Retinal pigment epithelial cell (primary cell): ENCODE data around the gene KCNJ11.

ENCODE experiments used
- DNase-seq: peaks from one replicate; pipeline ENCODE4 v3.0.0-alpha.2; 2010; ENCODE audit warnings: low read depth
- H3K4me3 ChIP-seq: 2 replicates; pipeline ENCODE4 v1.5.1; 2011; ENCODE audit warnings: mild to moderate bottlenecking, low read length, control low read depth, moderate library complexity
- TF ChIP-seq, protein P1 (sequence below): conservative IDR thresholded peaks from 2 replicates; pipeline ENCODE4 v1.5.1; 2011; ENCODE audit warnings: low read depth, low read length, control low read depth, inconsistent platforms

Gene KCNJ11

DNA sequence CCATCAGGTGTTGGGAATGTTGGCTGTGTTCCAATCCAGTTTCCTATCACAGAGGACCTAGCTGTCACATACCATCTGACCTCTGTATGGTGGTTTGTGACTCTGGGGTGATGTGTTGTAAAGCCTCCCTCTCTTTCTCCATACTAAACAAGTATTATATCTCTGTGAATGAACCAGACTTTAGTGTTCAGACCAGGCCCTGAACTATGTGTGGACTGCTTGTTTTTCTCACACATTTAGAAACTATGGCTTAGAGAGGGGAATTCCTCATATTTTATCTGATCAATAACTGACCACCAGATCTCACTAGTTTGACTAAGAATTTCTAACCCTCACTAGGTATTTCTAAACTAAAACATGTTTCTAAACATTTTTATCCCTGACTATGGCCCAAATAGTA is 19.4 kb downstream of the KCNJ11 start:
- no peak for DNase-seq
- no peak overlapping the region for H3K4me3 ChIP-seq
- TF ChIP-seq, protein P1, sequence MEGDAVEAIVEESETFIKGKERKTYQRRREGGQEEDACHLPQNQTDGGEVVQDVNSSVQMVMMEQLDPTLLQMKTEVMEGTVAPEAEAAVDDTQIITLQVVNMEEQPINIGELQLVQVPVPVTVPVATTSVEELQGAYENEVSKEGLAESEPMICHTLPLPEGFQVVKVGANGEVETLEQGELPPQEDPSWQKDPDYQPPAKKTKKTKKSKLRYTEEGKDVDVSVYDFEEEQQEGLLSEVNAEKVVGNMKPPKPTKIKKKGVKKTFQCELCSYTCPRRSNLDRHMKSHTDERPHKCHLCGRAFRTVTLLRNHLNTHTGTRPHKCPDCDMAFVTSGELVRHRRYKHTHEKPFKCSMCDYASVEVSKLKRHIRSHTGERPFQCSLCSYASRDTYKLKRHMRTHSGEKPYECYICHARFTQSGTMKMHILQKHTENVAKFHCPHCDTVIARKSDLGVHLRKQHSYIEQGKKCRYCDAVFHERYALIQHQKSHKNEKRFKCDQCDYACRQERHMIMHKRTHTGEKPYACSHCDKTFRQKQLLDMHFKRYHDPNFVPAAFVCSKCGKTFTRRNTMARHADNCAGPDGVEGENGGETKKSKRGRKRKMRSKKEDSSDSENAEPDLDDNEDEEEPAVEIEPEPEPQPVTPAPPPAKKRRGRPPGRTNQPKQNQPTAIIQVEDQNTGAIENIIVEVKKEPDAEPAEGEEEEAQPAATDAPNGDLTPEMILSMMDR: no peak

- TF ChIP-seq, protein P1: no peak
- no peak overlapping the region for H3K4me3 ChIP-seq
- no peak for DNase-seq
Measured at GRCh38 chr11:17368551-17368950, 19.9 kb downstream of the KCNJ11 start.

DNA sequence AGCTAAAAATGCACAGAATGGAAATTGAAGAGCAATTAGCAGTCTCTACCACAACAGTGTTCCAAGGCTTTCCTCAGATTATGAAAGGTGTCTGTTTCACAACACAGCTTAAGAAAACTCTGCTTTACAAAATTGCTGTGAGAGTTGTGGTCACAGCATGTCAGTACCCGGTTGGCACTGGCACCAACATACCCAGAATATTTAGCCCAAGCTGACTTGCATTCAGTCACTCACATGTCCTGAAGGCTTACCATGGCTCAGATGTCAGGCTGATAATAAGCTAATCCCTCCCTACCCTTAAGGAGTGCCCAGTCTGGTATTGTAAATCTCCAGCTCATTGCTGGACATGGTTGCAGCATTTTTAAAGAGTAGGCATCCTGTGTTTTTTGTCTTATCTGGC is 22.0 kb downstream of the KCNJ11 start:
- DNase-seq: peak; percentile 95
- no peak overlapping the region for H3K4me3 ChIP-seq
- TF ChIP-seq, protein P1: no peak

DNA sequence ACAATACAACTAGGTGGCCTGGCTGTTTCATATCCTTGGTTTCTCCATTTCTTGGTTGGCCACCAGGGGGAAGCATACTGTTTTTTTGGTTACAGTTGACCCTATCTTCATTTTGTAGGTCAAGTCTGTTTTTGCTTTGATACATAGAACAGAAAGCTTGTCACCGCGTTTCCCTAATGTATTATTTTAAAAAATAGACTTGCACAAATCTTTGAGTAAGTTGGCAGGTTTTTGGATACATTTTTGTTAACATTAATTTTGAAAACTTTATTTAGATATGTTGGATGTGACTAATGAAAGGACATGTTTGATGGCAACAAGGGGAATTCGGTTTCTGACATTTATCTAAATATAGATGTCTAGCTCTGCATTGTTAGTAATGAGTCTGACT is 33.9 kb downstream of the KCNJ11 start:
- DNase-seq: no peak
- H3K4me3 ChIP-seq: peak overlapping the region; percentile 71
- TF ChIP-seq, protein P1: peak; percentile 77

GRCh38 chr11:17353821-17354600 is 34.4 kb downstream of the KCNJ11 start:
- TF ChIP-seq, protein P1: no peak
- peak overlapping the region; percentile 71 for H3K4me3 ChIP-seq
- no peak for DNase-seq

- no peak for DNase-seq
- TF ChIP-seq, protein P1: no peak
- H3K4me3 ChIP-seq: peak overlapping the region; percentile 71
Measured at GRCh38 chr11:17352950-17353820, 35.3 kb downstream of the KCNJ11 start.
